HG02623 (cell line): ENCODE results near the gene COPZ1.
A peak's percentile ranks its signal among the peaks of the same experiment; 100 is the strongest.
"Not testable (repeated sequence)": the region's sequence is repeated elsewhere in the genome, so short reads cannot be mapped to it uniquely, and the experiment has no call there.

Source experiments
- ATAC-seq: cut with Tn5 transposase; IDR thresholded peaks from one replicate; pipeline ENCODE4 v1.9.1; 2021; ENCODE audit warnings: moderate library complexity; ENCODE audit not compliant: unreplicated experiment

Gene COPZ1

GRCh38 chr12:54324617-54325441 lies at the start of gene COPZ1:
Gene COPZ1 (plus strand): TSS chr12:54325131. CDS start chr12:54325164, 33 bp downstream.
- ATAC-seq: peak; percentile 99

- no peak for ATAC-seq
Measured at GRCh38 chr12:54276368-54276767, 48.6 kb upstream of the COPZ1 start.

GRCh38 chr12:54277823-54278276 lies 47.1 kb upstream of the COPZ1 start:
- no peak for ATAC-seq

- ATAC-seq: no peak
Measured at GRCh38 chr12:54279227-54279631, 45.7 kb upstream of the COPZ1 start.

- ATAC-seq: peak; percentile 72
Measured at GRCh38 chr12:54279632-54280467, 45.1 kb upstream of the COPZ1 start, which contains the start of gene CBX5. Gene CBX5 (minus strand): TSS chr12:54280122. CDS start chr12:54257650, 22,472 bp downstream.

GRCh38 chr12:54280468-54281260 lies 44.3 kb upstream of the COPZ1 start, which contains the start of gene HNRNPA1:
Gene HNRNPA1 (plus strand): TSS chr12:54280726. CDS start chr12:54280808, 82 bp downstream.
- peak; percentile 74 for ATAC-seq

GRCh38 chr12:54281261-54281638 lies 43.7 kb upstream of the COPZ1 start:
- ATAC-seq: not testable (repeated sequence)

- ATAC-seq: not testable (repeated sequence)
Measured at GRCh38 chr12:54281694-54282093, 43.2 kb upstream of the COPZ1 start.

GRCh38 chr12:54282949-54283593 lies 41.9 kb upstream of the COPZ1 start:
- no peak for ATAC-seq

GRCh38 chr12:54284070-54284780 lies 40.7 kb upstream of the COPZ1 start:
- ATAC-seq: not testable (repeated sequence)

GRCh38 chr12:54285150-54286041 lies 39.5 kb upstream of the COPZ1 start:
- no peak for ATAC-seq

- no peak for ATAC-seq
Measured at GRCh38 chr12:54286042-54287030, 38.6 kb upstream of the COPZ1 start.

GRCh38 chr12:54287261-54288157 lies 37.4 kb upstream of the COPZ1 start:
- no peak for ATAC-seq

- no peak for ATAC-seq
Measured at GRCh38 chr12:54292083-54292930, 32.6 kb upstream of the COPZ1 start.

GRCh38 chr12:54292931-54293241 lies 32.0 kb upstream of the COPZ1 start:
- ATAC-seq: no peak
